Left ventricle myocardium superior (tissue), 1 donor: ENCODE data around the gene GUCA2A. TPM values are rescaled to one million over a fixed set of nuclear protein-coding genes. Genes with fewer than 3 reads are reported as not detected.
"Not testable (repeated sequence)": the region's sequence is repeated elsewhere in the genome, so short reads cannot be mapped to it uniquely, and the experiment has no call there.

Experiments used
- ATAC-seq: fragments of 200-7000 bp; cut with Tn5 transposase; one replicate; pipeline ENCODE4 v1.9.1; 2020; ENCODE audit warnings: mild to moderate bottlenecking, moderate library complexity
- DNase-seq: peaks from one replicate; pipeline ENCODE4 v3.0.0-alpha.2; 2020
- intact Hi-C: fragments of 100-400 bp; cut with micrococcal nuclease; formaldehyde crosslinking; loops from one replicate; pipeline ENCODE4 v1.11.0; 2022
- long read RNA-seq: library from polyadenylated mRNA; unstranded; transcript quantifications from one replicate; pipeline ENCODE4 v2.0.0, GENCODE V29; 2021
- total RNA-seq: library from RNA; stranded (reverse); fragmentation: NEBNext Ultra II Directional; extraction: Animal tissue kit (Norgen Biotek cat#: 25700); gene quantifications from one replicate; pipeline ENCODE4 v1.2.1, GENCODE V29; 2021
- donor health status: DM: no; HTN: yes; CAD: no; lungs with severe emphysema.

The GUCA2A gene, protein sequence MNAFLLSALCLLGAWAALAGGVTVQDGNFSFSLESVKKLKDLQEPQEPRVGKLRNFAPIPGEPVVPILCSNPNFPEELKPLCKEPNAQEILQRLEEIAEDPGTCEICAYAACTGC
- not detected for total RNA-seq
- long read RNA-seq = 0 reads

GRCh38 chr1:42164551-42165420, at the start of gene GUCA2A:
GUCA2A (minus strand) TSS chr1:42164745; CDS start chr1:42164712, 33 bp downstream.
- no peak for ATAC-seq

GRCh38 chr1:42211224-42211623, 46.7 kb upstream of the GUCA2A start:
- intact Hi-C loops = no loop called here
- ATAC-seq = peak; percentile 23

More at GRCh38 chr1:42164551-42165420, at the start of gene GUCA2A:
- DNase-seq = no peak
- intact Hi-C loops = no loop called here

GRCh38 chr1:42210421-42211133, 46.0 kb upstream of the GUCA2A start:
- no peak for ATAC-seq
- intact Hi-C loops = no loop called here
- DNase-seq = no peak

More at GRCh38 chr1:42211224-42211623, 46.7 kb upstream of the GUCA2A start:
- no peak for DNase-seq

GRCh38 chr1:42209526-42210251, 45.1 kb upstream of the GUCA2A start:
- intact Hi-C loops = no loop called here
- ATAC-seq (no peak), DNase-seq (no peak)

DNA sequence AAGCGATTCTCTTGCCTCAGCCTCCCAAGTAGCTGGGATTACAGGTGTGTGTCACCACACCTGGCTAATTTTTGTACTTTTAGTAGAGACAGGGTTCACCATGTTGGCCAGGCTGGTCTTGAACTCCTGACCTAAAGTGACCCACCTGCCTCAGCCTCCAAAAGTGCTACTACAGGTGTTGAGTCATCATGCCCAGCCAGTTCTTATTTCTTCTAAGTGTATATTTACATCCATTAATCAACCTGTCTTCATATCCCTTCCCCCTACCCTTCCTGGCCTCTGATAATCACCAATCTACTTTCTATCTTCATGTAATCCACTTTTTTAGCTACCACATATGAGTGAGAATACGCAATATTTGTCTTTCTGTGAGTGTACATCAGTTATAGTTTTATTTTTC, 42.4 kb upstream of the GUCA2A start:
- ATAC-seq, intact Hi-C loops: not testable (repeated sequence)

GRCh38 chr1:42206164-42206563, 41.6 kb upstream of the GUCA2A start:
- ATAC-seq = no peak
- no peak for DNase-seq

More for the DNA sequence above, 42.4 kb upstream of the GUCA2A start:
- not testable (repeated sequence) for DNase-seq

GRCh38 chr1:42201986-42202385, 37.4 kb upstream of the GUCA2A start:
- intact Hi-C loops = no loop called here
- DNase-seq (no peak), ATAC-seq (no peak)

More at GRCh38 chr1:42206164-42206563, 41.6 kb upstream of the GUCA2A start:
- intact Hi-C loops = no loop called here

DNA sequence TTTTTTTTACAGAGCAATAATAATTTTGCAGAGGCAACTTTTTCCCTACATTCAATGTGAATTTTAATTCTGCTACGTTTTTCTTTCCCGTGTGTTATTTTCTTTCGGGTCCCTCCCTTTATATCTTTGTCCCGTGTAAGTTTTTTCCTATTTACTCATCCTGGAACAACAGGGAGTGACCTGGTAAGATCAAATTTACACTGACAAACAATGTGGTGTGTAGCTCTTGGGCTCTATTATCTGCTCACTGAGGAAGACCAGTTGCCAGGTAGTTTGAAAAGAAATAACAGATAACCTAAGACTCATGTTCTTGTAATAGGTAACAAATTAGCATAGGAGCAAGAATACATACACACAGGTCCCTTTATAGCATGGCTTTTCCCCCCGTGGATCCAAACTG, 33.7 kb upstream of the GUCA2A start:
- intact Hi-C loops = no loop called here
- ATAC-seq (no peak), DNase-seq (no peak)

- intact Hi-C loops = no loop called here
- no peak for ATAC-seq
- DNase-seq = no peak
Observed at GRCh38 chr1:42195841-42196240, 31.3 kb upstream of the GUCA2A start.

GRCh38 chr1:42192106-42192505, 27.6 kb upstream of the GUCA2A start:
- no peak for ATAC-seq
- intact Hi-C loops = no loop called here

GRCh38 chr1:42191319-42191718, 26.8 kb upstream of the GUCA2A start:
- no peak for DNase-seq
- intact Hi-C loops = no loop called here
- ATAC-seq = no peak

More at GRCh38 chr1:42192106-42192505, 27.6 kb upstream of the GUCA2A start:
- no peak for DNase-seq

- intact Hi-C loops = no loop called here
- ATAC-seq = no peak
- DNase-seq = no peak
Observed at GRCh38 chr1:42189931-42190853, 25.6 kb upstream of the GUCA2A start.

DNA sequence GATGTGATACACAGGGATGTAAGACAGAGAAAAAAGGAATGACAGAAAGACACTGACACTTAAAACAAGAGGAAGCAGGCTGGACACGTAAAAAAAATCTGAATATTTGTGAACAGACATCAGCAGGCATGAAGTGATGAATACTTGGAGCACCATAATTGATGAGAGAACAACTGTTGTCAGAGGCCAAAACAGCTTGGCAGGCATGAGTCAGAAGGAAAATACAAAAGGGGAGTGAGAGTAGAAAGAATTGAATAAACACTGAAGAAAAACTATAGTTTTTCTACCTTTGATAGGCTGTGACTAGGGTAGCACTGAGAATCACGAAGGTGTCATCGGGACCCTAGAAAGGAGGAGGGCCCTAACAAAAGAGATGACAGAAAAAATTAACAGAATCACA, 21.6 kb upstream of the GUCA2A start:
- ATAC-seq = no peak
- intact Hi-C loops = no loop called here
- no peak for DNase-seq

GRCh38 chr1:42184616-42185015, 20.1 kb upstream of the GUCA2A start:
- ATAC-seq (no peak), DNase-seq (no peak)
- intact Hi-C loops = no loop called here

DNA sequence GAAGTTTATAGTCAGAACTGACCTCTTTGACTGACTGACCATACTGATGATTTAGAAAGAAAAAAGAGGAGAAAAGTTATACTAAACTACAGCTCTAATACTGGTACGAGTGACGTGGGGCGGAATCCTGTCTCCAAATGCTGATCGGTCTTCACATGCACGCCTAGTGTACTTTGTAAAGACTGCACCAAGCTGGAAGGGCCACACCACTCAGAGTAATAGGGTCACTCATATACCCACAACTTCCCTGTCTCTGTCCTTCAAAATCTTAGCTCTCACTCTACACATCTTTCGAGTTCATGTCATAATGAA, 19.4 kb upstream of the GUCA2A start:
- DNase-seq (no peak), ATAC-seq (no peak)
- intact Hi-C loops = no loop called here

GRCh38 chr1:42183210-42183956, 18.8 kb upstream of the GUCA2A start:
- ATAC-seq (no peak), DNase-seq (no peak)
- intact Hi-C loops = no loop called here

DNA sequence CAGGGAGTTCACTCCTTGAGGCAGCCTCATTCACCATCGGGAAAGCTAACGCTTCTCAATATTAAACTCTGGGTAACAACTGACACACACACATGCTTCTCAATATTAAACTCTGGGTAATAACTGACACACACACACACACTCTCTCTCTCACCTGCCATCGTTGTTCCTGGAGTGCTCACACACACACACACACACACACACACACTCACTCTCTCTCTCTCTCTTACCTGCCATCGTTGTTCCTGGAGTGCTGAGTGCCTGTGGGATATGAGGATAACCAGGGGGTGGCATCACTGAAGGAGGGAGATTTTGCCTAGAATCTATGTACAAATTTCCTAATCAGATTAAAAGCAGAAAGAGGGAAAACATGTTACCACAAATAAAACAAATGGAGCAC, 17.1 kb upstream of the GUCA2A start:
- intact Hi-C loops = no loop called here
- no peak for DNase-seq
- ATAC-seq = no peak

GRCh38 chr1:42179900-42180329, 15.4 kb upstream of the GUCA2A start:
- ATAC-seq = no peak
- no peak for DNase-seq
- intact Hi-C loops = loop anchor here (10.0 kb wide), 1 partner anchor 145 kb away; no protein-coding TSS in a partner anchor
